ENCODE results near the gene TRERF1.

DNA sequence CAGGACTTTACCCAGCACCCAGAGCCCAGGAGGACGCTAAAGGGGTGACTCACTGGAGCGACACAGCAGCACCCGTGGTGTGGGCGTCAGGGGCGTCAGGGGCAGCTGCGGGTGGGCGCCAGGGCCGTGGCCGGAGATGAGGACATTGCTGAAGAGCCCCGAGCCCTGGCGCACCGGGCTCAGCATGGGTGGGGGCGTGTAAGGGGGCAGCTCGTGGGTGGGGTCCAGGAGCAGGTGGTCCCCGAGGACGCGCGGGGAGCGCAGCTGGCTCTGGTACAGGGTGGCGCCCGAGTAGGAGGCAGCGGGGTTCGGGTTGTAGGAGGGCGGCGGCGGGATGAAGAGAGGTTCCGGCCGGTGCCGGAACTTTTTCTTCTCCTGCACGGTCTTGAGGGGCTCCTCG lies 192.4 kb downstream of the TRERF1 start:
- TF ChIP-seq BACH2 (CRISPR knock-in tag; IDR thresholded peaks at IDR 0.05; ENCODE audit: borderline replicate concordance): no peak
- TF ChIP-seq PATZ1 (CRISPR knock-in tag; IDR thresholded peaks at IDR 0.05; ENCODE audit: borderline replicate concordance): no peak
- no peak for TF ChIP-seq ZC3H10 (CRISPR knock-in tag; IDR thresholded peaks at IDR 0.05)
- no peak for TF ChIP-seq ZNF8 (CRISPR knock-in tag; IDR thresholded peaks at IDR 0.05)
- no peak for TF ChIP-seq SNAI2 (CRISPR knock-in tag; IDR thresholded peaks at IDR 0.05)
- no peak for TF ChIP-seq ISL1 (CRISPR knock-in tag; IDR thresholded peaks at IDR 0.05)
- TF ChIP-seq RARB (CRISPR knock-in tag; IDR thresholded peaks at IDR 0.05): no peak
